Measurements from ENCODE around the gene WDR81. TPM values are rescaled to one million over a fixed set of nuclear protein-coding genes. Genes with fewer than 3 reads are reported as not detected.
"Not testable (repeated sequence)": the region's sequence is repeated elsewhere in the genome, so short reads cannot be mapped to it uniquely, and the experiment has no call there.

Gene WDR81
- total RNA-seq, 1 donor from 2014 or later: 49.9 TPM

- Histone ChIP-seq H3K36me3 (peaks cover 6% of the 10 kb centered on the region), H3K4me1 (peaks cover 53% of the 10 kb centered on the region), H3K27ac (peak overlapping the region; percentile 99), H3K9me3 (no peaks in the 10 kb centered on the region), H3K4me3 (peak overlapping the region; percentile 82), H3K27me3 (ENCODE audit: low read depth) (no peaks in the 10 kb centered on the region)
- no peak for TF ChIP-seq CTCF (IDR thresholded peaks at IDR 0.05)
- intact Hi-C loops (cut with DNase I): no loop called here
- DNase-seq (no peak), ATAC-seq (no peak)
These were observed 5.9 kb upstream of the WDR81 start for GRCh38 chr17:1718362-1719165.

- Histone ChIP-seq H3K9me3 (no peaks in the 10 kb centered on the region), H3K27ac (no peak overlapping the region), H3K4me1 (peaks cover 51% of the 10 kb centered on the region), H3K36me3 (peaks cover under 1% of the 10 kb centered on the region), H3K27me3 (ENCODE audit: low read depth) (no peaks in the 10 kb centered on the region), H3K4me3 (no peak overlapping the region)
- DNase-seq (peak; percentile 71), ATAC-seq (no peak)
- intact Hi-C loops (cut with DNase I): loop anchor here (5.0 kb wide), 1 partner anchor 61 kb away; no protein-coding TSS in a partner anchor
- peak; percentile 95 for TF ChIP-seq CTCF (IDR thresholded peaks at IDR 0.05)
These were observed 3.6 kb upstream of the WDR81 start for GRCh38 chr17:1720856-1721386.

- H3K27ac ChIP-seq; H3K9me3 ChIP-seq; ATAC-seq; H3K27me3 ChIP-seq (ENCODE audit: low read depth); H3K4me3 ChIP-seq; DNase-seq: not testable (repeated sequence)
- peaks cover 62% of the 10 kb centered on the region for H3K4me1 ChIP-seq
- intact Hi-C loops (cut with DNase I): loop anchor here (5.0 kb wide), 1 partner anchor 60 kb away; no protein-coding TSS in a partner anchor
- H3K36me3 ChIP-seq: peaks cover 12% of the 10 kb centered on the region
These were observed 2.5 kb upstream of the WDR81 start for GRCh38 chr17:1722022-1722421.

- H3K4me1 ChIP-seq: peaks cover 76% of the 10 kb centered on the region
- no peaks in the 10 kb centered on the region for H3K27me3 ChIP-seq (ENCODE audit: low read depth)
- intact Hi-C loops (cut with DNase I): loop anchor here (5.0 kb wide), 1 partner anchor 57 kb away; no protein-coding TSS in a partner anchor
- H3K4me3 ChIP-seq: peak overlapping the region; percentile 80
- ATAC-seq (peak; percentile 69 to 73), DNase-seq (peak; percentile 72)
- no peak for TF ChIP-seq CTCF (IDR thresholded peaks at IDR 0.05)
- H3K27ac ChIP-seq: peak overlapping the region; percentile 94
- H3K9me3 ChIP-seq: no peaks in the 10 kb centered on the region
- peaks cover 37% of the 10 kb centered on the region for H3K36me3 ChIP-seq
These were observed 551 bp downstream of the WDR81 start for GRCh38 chr17:1724869-1725641.

- ATAC-seq (no peak), DNase-seq (no peak)
- H3K27ac ChIP-seq: peak overlapping the region; percentile 94
- intact Hi-C loops (cut with DNase I): no loop called here
- peak overlapping the region; percentile 80 for H3K4me3 ChIP-seq
- no peak for TF ChIP-seq CTCF (IDR thresholded peaks at IDR 0.05)
- H3K9me3 ChIP-seq: no peaks in the 10 kb centered on the region
- peaks cover 77% of the 10 kb centered on the region for H3K4me1 ChIP-seq
- no peaks in the 10 kb centered on the region for H3K27me3 ChIP-seq (ENCODE audit: low read depth)
- peaks cover 45% of the 10 kb centered on the region for H3K36me3 ChIP-seq
These were observed 1.4 kb downstream of the WDR81 start for GRCh38 chr17:1725642-1726511.

All from lower lobe of right lung (tissue), 2 donors.